Activated CD4-positive, alpha-beta T cell treated with anti-CD3 and anti-CD28 coated beads for 24 hours (primary cell): Measurements from ENCODE around the gene PDLIM5.
"Not testable (repeated sequence)": the region's sequence is repeated elsewhere in the genome, so short reads cannot be mapped to it uniquely, and the experiment has no call there.

Source experiments
- DNase-seq, 2 donors: peaks; one replicate each; pipeline ENCODE4 v3.0.0-alpha.2; 2020; ENCODE audit warnings: low read depth in 2 of 2

Gene PDLIM5, protein sequence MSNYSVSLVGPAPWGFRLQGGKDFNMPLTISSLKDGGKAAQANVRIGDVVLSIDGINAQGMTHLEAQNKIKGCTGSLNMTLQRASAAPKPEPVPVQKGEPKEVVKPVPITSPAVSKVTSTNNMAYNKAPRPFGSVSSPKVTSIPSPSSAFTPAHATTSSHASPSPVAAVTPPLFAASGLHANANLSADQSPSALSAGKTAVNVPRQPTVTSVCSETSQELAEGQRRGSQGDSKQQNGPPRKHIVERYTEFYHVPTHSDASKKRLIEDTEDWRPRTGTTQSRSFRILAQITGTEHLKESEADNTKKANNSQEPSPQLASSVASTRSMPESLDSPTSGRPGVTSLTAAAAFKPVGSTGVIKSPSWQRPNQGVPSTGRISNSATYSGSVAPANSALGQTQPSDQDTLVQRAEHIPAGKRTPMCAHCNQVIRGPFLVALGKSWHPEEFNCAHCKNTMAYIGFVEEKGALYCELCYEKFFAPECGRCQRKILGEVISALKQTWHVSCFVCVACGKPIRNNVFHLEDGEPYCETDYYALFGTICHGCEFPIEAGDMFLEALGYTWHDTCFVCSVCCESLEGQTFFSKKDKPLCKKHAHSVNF

DNA sequence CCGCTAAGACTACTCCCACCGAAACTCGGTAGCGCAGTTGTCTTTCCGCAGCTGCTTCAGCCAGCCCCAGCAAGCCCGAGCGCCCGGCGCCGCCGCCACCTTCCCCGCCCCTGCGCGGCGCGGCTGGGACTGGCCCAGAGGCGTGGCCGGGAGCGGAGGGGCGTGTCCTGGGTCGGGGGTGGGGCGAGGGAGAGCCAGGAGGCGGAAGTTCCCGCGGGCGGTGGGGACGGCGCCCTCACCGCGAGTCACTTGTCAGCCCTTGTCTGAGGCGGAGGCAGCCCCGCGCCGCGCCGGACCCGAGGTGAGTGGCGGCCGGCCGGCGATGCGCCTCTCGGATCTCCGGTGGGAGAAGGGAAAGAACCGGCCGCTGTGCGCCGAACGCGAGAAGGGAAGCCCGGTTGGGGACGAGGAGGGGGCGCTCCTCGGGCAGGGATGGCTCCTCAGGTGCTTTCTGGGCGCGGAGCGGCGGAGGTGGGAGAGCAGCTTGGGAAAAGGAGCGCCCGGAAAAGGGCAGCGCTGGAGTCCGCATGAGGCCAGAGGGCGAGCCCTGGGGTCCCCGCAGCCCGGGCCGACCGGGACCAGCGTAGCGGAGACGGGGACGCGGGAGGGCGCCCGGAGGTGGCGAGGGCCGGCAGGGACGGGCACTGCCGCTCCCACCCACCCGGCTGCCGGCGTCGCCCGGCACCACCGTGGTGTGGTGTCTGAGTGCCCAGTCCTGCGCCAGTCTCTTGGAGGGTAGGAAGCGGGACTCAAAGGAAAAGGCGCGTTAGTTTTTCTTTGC, at the start of gene PDLIM5:
Gene PDLIM5 (plus strand): TSS at position 248 of the 781 bp plus-strand sequence. CDS start 3,347 bp downstream, outside the sequence.
- peak; percentile 79 to 85 for DNase-seq

DNA sequence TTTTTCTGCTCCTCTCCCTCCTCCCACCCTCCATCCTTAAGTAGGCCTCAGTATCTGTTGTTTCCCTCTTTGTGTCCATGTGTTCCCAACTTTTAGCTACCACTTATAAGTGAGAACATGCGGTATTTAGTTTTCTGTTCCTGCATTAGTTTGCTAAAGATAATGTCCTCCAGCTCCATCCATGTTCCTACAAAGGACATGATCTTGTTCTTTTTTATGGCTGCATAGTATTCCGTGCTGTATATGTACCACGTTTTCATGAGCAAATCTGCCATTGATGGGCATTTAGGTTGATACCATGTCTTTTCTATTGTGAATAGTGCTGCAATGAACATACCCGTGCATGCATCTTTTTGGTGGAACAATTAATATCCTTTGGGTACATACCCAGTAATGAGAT, 49.3 kb upstream of the PDLIM5 start:
- not testable (repeated sequence) for DNase-seq

DNA sequence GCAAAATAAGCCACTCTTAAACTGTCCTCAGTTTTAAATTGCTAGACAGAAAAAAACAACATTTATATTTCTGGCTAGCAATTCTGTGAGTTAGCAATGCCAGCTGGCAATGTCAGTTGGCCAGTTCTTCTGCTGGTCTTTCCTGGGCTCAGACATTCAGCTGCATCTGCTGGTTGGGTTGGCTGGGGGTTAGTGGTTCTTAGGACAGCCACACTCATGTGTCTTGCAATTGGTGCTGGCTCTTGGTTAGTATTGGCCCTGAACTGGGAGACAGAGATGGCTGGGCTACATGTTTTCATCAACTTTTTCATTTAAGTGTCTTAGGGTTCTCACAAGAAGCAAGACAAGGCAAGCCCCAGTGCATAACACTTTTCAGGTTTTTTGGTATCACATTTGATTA, 48.0 kb upstream of the PDLIM5 start:
- no peak for DNase-seq

DNA sequence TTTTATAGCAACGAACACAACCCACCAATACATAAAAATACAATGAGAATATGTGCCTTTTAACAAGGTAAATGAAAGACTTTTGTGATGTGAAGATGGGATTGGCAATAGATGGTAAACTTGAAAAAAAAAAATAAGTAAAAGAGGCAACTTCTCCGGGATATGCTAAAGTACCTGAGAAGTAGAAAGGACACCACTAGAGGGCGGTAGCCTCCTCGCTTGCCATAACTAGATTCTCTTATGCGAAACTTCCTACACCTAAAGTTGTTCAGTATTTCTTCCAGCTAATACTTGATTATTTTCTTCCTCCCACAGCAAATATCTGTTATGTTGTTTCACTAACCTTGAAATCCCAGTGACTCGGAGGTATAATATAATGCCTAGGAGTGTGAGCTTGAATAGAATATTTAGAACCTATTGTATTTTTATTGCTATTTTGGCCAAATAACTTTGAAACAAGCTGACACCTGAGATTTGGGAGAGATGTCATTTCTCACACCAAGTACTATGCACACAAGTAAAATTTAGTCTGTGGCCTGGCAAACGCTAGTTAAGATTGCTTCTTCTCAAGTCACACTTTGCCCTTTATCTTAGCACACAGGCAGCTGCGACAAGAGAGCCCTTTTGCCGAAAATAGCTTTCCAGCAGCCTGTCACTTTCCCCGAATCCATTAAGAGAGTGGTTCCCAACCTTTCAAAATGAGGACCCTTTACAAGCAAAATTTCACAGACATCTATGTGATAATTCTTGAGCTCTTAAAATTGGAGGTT, 44.9 kb upstream of the PDLIM5 start:
- DNase-seq, result peak; percentile 16 to 46

DNA sequence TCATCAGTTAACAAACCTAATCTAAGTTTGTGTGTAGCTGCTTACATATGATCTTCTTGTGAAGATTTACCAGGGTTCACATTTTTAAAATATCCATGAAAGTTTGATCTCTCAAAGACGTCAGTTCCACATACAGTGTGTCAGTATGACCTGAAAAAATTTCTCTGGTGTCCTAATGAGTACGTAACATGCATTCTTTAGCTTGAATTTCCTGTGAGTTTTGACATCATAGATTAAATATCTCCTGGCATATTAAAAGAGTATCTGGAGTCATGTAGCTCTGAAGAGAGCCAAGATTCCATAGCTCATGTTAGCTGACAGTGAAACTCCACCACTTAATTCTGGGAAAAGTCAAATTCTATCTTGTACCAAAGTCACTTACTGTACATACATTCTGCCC, 43.9 kb upstream of the PDLIM5 start:
- DNase-seq, result no peak

DNA sequence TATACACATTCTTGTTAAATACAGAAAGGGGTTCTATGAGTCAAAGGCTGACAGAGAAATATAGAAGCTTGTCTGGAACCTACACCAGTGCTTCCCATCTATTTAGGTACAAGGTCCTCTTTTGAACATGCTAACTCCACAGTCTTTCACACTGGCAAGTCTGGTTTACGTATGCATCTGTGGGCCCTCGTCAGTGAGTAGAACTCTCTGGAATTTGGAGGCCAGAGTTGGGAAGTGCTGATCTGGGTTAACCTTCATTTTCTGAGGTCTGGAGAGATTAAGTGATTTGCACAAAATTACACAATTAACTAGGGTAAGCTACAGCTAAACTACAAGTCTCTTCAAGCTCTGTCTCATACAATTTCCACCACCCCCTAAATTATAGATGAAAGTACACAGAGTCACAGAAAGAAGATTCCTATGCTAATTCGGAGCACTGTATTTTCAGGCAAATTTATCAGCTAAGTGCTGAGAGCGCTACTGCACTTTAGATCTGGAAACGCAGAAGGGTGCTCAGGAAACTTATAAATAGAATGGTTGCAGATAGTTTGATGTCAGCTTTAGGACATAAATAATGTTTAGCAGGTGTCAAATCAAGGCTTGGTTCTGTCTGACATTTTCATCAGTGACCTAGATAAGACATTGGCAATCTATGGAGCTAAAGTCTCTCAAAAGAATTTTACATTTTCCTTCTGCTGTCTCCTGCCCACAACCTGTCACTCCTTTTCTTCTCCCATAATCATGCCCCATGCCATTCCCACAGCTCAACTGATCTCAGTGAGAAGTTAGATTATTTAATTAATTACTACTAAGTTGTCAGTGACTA, 43.0 kb upstream of the PDLIM5 start:
- no peak for DNase-seq

DNA sequence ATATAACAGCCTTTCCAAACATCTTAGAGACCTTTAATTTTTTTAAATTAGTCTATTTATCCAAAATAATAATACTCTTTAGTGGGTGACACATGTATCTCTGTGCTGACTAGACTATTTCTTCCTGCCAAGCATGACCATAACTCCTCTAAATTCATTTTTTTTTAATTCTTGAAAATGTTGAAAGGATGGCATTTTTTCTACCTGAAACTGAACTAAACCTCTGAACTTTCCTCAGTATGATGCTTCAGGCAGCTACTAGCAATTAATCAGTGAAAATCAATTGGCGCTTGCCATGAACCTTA, 42.4 kb upstream of the PDLIM5 start:
- no peak for DNase-seq

DNA sequence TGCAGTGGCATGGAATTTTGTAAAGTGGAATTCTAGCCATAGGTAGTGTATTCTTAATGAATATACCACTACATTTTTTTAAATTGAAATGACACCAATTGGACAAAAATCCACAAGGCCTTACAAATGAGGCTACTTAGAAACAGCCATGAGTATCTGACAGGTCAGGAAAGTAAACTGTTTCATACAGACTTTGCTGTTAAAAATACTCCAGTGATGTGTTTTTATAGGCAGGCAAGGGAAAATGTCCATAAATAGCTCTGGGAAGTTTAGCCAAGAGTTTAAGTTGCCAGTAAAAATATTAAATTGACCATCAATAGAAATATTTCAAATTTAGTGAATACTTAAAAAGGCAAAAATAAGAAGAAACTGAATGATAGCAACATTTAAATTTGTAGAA, 41.8 kb upstream of the PDLIM5 start:
- DNase-seq, result no peak

DNA sequence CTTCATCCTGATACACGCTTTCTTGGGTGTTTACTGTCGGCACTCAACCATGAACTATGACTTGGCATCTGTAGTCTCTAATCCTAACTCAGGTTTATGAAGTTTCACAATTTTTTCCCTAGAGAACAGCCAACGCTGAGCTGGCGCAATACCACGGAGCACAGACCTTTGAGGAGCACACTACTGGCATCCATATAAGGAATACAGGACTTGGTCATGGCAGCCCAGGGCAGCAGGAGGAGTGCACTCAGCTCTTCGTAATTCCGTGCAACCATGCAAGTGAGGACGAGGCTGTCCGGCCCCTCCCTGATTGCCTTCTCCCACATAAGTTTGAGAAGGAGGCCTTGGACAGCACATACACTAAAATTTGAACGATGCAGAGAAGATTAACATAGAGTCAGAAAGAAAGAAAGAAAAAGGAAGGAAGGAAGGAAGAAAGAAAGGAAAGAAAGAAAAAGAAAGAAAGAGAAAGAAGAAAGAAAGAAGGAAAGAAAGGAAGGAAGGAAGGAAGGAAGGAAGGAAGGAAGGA, 41.0 kb upstream of the PDLIM5 start:
- no peak for DNase-seq

DNA sequence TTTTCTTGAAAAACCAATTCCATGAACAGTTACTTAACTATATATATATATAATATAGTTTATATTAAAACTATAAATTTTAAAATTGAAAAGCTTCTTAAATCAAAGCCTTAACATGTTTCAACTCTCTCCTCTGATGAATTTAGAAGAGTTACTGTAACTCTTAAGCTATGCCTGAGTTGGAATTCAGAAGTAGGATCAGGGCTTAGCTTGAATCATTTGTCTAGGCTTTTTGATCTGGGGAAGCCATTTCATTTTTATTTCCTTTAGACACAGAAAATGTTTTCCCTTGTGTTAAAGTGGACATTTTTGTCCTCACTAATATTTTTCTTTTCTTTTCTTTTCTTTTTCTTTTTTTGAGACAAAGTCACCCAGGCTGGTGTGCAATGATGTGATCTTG, 40.4 kb upstream of the PDLIM5 start:
- DNase-seq, result no peak

DNA sequence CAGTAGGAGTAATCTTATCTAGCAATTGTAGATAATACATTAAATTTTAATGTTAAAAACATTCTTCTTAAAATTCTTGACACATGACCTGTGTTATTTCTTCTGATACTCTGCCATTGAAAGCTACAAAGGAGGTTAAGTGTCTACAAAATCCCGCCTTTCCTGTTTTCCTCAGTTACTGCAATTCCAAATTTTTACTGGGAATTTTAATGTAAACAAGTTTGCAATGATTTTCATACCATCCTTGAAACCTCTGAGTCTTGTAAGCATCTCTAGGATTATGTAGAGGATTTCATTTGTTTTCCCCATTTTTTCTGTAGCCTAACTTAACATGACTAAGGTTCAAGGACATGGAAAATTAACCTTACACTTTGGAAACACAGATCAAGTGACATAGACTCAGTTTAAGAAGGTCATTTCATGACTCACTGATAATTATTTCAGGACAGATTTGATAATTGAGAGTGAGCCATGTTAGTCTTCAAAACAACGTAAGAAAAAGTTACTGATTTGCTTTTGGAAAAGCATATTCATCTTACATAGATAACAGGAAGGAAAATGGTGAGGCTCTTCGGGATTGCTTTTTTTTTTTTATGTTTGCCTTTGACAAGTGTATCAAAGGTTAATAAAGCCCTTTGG, 39.6 kb upstream of the PDLIM5 start:
- DNase-seq, result no peak

DNA sequence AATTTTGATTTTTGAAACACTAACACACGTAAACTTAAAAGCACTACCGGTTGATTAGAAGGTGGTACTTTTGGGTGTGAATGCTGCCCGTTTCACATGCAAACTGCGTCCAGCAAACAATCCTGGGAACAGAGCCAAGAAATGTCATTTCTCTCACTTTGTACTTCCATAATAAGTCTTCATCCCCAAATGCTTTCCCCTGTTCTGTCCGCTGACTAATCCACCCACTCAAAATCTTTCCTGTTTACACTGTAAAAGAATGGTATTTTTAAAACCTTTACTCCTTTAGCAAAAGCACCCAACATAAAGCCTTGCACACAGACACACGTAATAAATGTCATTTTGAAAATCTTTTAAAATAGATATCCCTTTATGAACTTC, 39.1 kb upstream of the PDLIM5 start:
- DNase-seq, result no peak

DNA sequence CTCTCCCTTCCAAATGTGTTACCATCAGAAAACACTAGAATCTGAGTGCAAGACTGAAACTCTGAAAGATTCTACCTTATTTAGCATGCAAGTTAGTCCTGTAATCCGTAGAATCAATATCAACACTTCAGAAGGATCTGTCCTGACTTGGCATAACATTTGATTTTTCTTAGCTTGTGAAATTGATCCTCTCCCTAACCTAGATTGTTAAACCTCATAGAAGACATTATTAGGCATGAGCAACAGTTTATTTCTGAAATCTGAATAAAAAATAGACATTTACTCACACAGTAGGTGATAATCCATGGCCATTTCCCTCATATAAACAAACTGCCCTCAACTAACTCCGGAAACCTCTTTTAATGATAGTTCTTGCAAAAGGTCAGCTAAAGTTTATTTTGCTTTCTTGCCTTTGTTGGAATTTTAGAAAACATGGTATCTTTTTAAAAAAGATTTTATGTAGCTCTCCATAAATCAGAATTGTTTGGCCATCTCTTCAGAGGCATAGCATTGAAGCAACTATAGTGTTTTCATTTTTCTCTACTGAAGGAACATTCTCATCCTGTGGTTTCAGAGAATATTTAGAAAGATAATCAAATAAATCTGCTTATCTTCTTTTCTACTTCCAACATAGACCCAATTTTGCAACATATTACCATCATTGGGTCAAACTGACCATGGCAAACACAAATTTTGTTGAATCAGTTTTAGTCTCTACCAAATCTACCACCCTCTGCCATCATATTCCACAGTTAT, 38.5 kb upstream of the PDLIM5 start:
- no peak for DNase-seq

DNA sequence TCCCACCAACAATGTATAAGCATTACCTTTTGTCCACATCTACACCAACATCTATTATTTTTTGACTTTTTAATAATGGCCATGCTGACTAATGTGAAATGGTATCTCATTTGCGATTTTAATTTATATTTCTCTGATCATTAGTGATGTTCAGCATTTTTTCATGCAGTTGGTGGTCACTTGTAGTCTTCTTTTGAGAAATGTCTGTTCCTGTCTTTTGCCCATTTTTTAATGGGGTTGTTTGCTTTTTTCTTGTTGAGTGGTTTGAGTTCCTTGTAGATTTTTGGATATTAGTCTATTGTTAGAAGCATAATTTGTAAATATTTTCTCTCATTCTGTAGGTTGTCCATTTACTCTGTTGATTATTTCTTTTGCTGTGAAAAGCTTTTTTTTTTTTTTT, 36.8 kb upstream of the PDLIM5 start:
- no peak for DNase-seq

DNA sequence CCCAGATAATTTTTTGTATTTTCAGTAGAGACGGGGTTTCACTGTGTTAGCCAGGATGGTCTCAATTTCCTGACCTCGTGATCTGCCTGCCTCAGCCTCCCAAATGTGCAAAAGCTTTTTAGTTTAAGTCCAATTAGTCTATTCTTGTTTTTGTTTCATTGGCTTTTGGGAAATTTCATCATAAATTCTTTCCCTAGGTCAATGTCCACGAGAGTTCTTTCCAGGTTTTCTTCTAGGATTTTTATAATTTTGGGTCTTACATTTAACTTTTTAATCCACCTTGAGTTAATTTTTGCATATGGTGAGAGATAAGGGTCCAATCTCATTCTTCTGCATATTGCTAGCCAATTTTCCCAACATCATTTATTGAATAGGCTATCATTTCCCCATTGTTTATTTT, 36.3 kb upstream of the PDLIM5 start:
- no peak for DNase-seq

DNA sequence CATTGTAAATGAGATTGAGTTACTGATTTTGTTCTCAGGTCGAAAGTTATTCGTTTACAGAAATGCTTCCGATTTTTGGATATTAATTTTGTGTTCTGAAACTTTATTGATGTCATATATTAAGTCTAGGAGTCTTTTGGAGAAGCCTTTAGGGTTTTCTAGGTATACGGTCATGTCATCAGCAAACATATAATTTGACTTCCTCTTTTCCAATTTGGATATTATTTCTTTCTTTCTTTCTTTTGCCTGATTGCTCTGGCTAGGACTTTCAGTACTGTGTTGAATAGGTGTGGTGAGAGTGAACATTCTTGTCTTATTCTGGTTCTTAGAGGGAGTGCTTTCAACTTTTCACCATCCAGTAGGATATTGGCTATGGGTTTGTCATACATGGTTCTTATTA, 35.4 kb upstream of the PDLIM5 start:
- DNase-seq, result no peak

DNA sequence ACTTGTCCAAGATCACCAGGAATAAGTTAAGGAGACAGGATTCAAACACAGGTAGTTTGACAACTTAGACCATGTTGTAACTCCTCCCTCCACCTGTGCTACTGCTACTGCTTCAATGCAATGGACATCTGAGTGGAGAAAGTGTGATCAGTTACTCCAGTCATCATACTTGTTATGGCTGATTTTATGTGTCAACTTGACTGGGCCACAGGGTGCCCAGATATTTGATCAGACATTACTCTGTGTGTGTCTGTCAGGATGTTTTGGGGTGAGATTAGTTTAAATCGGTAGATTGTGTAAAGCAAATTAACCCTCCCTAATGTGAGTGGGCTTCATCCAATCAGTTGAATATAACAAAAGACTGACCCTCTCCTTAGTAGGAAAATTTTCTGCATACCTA, 34.8 kb upstream of the PDLIM5 start:
- DNase-seq, result no peak

DNA sequence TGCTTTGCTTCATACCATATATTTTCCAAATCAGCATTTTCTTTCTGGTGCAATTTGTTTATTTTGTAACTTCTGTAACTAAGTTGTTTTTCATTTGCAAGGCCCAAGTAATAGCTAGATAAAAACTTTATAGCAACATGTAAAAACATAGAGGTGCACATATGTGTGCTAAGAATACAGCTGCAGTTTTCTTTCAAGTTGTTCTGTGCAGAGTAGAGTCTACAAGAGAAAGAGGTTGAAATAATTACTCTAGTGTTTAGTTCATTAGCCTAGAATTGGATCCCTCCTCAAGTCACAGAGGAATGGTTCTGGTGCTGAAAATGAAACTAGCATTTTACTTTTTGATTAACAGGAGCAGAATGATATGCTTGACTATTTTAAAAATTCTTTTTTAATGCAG, 32.2 kb upstream of the PDLIM5 start:
- DNase-seq, result no peak

DNA sequence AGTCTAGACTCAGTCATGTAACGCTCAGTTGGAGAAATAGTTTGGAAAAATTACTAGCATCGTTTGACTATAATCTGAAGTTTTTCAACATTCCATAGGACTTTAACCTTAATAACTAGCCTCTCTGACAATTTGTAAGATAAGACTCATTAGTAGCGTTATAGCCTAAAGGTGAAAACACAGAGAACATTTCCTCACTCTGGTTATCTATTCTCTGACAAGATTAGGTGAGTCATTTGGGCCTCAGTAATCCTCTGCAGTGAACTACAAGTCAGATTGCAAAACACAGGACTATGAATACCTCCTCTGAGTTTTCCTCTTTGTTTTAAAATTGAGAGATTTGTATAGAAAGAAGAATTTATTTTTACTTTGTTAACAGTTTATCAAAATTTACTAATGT, 31.8 kb upstream of the PDLIM5 start:
- no peak for DNase-seq

DNA sequence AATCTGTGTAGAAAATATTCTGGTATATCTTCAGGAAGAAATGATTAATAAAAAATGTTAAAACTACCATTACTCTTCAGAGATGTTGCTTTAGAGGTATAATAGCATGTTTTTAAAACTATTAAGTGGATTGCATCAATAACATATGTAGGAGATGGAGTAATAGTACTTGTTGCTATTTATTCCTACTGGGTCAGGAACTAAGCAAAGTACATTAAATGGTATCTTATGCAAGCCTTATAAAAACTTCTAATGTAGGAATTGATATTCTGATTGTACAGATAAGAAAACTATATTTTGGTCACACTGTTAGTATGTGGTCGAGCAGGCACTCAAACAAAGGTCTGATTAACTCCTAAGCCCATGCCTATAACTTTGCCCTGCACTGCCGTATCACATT, 31.4 kb upstream of the PDLIM5 start:
- DNase-seq, result no peak
